ENCODE measurements around the gene CENPP.

The CENPP gene

GRCh38 chr9:92483627-92484545, 158.1 kb downstream of the CENPP start:
- no peak for DNase-seq

GRCh38 chr9:92484563-92484962, 158.8 kb downstream of the CENPP start:
- no peak for DNase-seq

GRCh38 chr9:92486371-92486770, 160.6 kb downstream of the CENPP start:
- DNase-seq, result no peak

GRCh38 chr9:92488681-92489550, 163.2 kb downstream of the CENPP start:
- DNase-seq, result no peak

GRCh38 chr9:92492781-92493401, 167.1 kb downstream of the CENPP start:
- DNase-seq, result no peak

- DNase-seq, result no peak
Observed at GRCh38 chr9:92493749-92494387, 168.1 kb downstream of the CENPP start.

- DNase-seq, result no peak
Observed at GRCh38 chr9:92494856-92495255, 169.1 kb downstream of the CENPP start.

GRCh38 chr9:92496396-92497176, 170.8 kb downstream of the CENPP start:
- no peak for DNase-seq

GRCh38 chr9:92499701-92500100, 173.9 kb downstream of the CENPP start:
- DNase-seq, result no peak

- DNase-seq, result no peak
Observed at GRCh38 chr9:92500725-92501124, 175.0 kb downstream of the CENPP start.

GRCh38 chr9:92501671-92502393, 176.1 kb downstream of the CENPP start:
- no peak for DNase-seq

GRCh38 chr9:92503156-92503555, 177.4 kb downstream of the CENPP start:
- no peak for DNase-seq

- DNase-seq, result no peak
Observed at GRCh38 chr9:92504881-92505280, 179.1 kb downstream of the CENPP start.

GRCh38 chr9:92506184-92506857, 180.6 kb downstream of the CENPP start:
- DNase-seq, result no peak

- no peak for DNase-seq
Observed at GRCh38 chr9:92507005-92507404, 181.3 kb downstream of the CENPP start.

GRCh38 chr9:92507496-92507895, 181.7 kb downstream of the CENPP start:
- no peak for DNase-seq

GRCh38 chr9:92508018-92508820, 182.5 kb downstream of the CENPP start:
- no peak for DNase-seq

GRCh38 chr9:92509050-92509449, 183.3 kb downstream of the CENPP start:
- no peak for DNase-seq

GRCh38 chr9:92510747-92511146, 185.0 kb downstream of the CENPP start:
- DNase-seq, result no peak

- DNase-seq, result no peak
Observed at GRCh38 chr9:92512622-92513021, 186.9 kb downstream of the CENPP start.

All from NCI-H446 (cell line).